ENCODE results near the gene RFX4. TPM values are rescaled to one million over a fixed set of nuclear protein-coding genes. Genes with fewer than 3 reads are reported as not detected.

RFX4 gene
- total and polyA plus RNA-seq, 2 of the 8 experiments (the other 6 are each of a cell fraction or from before 2014, with no cell fraction given), result 0.06 TPM; not detected in 1

GRCh38 chr12:106566771-106567170 lies 16.0 kb upstream of the RFX4 start:
- Histone ChIP-seq H2BK20ac (ENCODE audit: low read length) (no peak overlapping the region), H2BK120ac (replicated peaks; ENCODE audit: low read depth, low read length) (no peak overlapping the region), H3K27me3 (replicated peaks in 1 of 4; ENCODE audit: control insufficient read depth in 3 of 4, extremely low read depth in 1 of 4, insufficient read depth in 3 of 4, low read length in 3 of 4) (no peaks in the 10 kb centered on the region), H3K9me3 (ENCODE audit: insufficient read depth in 2 of 2, low read depth in 1 of 2, low read length in 1 of 2) (no peaks in the 10 kb centered on the region), H3K14ac (ENCODE audit: insufficient read length) (no peak overlapping the region), H3K4me1 (replicated peaks in 1 of 4; ENCODE audit: control insufficient read depth in 3 of 4, insufficient read depth in 4 of 4, low read length in 3 of 4) (no peaks in the 10 kb centered on the region), H2BK5ac (ENCODE audit: low read depth, low read length) (no peak overlapping the region), H3K18ac (ENCODE audit: extremely low read depth, low read length) (no peak overlapping the region), H2BK12ac (ENCODE audit: low read depth, low read length) (no peak overlapping the region), H4K5ac (ENCODE audit: insufficient read length, low read depth, low read length) (no peak overlapping the region), H4K20me1 (replicated peaks in 1 of 2; ENCODE audit: control insufficient read depth in 1 of 2, insufficient read depth in 2 of 2, low read length in 2 of 2) (no peaks in the 10 kb centered on the region), H3K4me2 (ENCODE audit: insufficient read depth in 1 of 2, low read depth in 2 of 2, low read length in 2 of 2) (no peak overlapping the region), H4K91ac (replicated peaks; ENCODE audit: insufficient read length, low read length) (no peak overlapping the region), H3K27ac (ENCODE audit: low read depth, low read length) (no peak overlapping the region), H3K23me2 (ENCODE audit: low read depth, low read length) (no peaks in the 10 kb centered on the region), H3K4me3 (ENCODE audit: extremely low read depth in 1 of 4, insufficient read depth in 2 of 4, low read depth in 3 of 4, low read length in 4 of 4) (no peak overlapping the region), H3K23ac (ENCODE audit: insufficient read length) (no peak overlapping the region), H2AK5ac (ENCODE audit: low read depth, low read length) (no peak overlapping the region), H3K56ac (replicated peaks; ENCODE audit: insufficient read length, low read depth, low read length) (no peak overlapping the region), H2BK15ac (ENCODE audit: low read length) (no peak overlapping the region), H3K79me2 (ENCODE audit: control insufficient read depth in 1 of 2, insufficient read depth in 2 of 2, low read length in 2 of 2) (no peaks in the 10 kb centered on the region), H4K8ac (ENCODE audit: extremely low read depth, insufficient read depth, low read length) (no peak overlapping the region), H3K4ac (replicated peaks; ENCODE audit: insufficient read length, low read depth, low read length) (no peak overlapping the region), H3K36me3 (ENCODE audit: control insufficient read depth in 2 of 4, insufficient read depth in 4 of 4, low read length in 3 of 4) (no peaks in the 10 kb centered on the region), H2AFZ (ENCODE audit: low read length) (no peak overlapping the region), H3K79me1 (ENCODE audit: low read depth, low read length) (no peaks in the 10 kb centered on the region), H3K9ac (replicated peaks in 1 of 4; ENCODE audit: extremely low read depth in 1 of 4, low read depth in 3 of 4, low read length in 3 of 4) (no peak overlapping the region)
- CTCF ChIA-PET (ENCODE audit: partially characterized antibody), result no interaction called here
- POLR2A ChIA-PET (ENCODE audit: partially characterized antibody), result no interaction called here
- no peak for DNase-seq (ENCODE audit: low read depth in 1 of 2, low spot score in 2 of 2)
- no peak for FAIRE-seq
- 80% methylated on average over 3 of the region's 3 CpGs; no CpG with 5 or more reads in 1 of the 2 experiments for WGBS, 2 experiments (ENCODE audit: extremely low coverage in 1 of 2, insufficient coverage in 1 of 2, insufficient read length in 1 of 2, insufficient replicate concordance in 2 of 2, low coverage in 1 of 2, low lambda C conversion rate in 2 of 2, missing lambda C conversion rate in 1 of 2)
- TF ChIP-seq TCF12 (IDR thresholded peaks at IDR 0.05; ENCODE audit: low read depth, low read length) (no peak), GTF2F1 (IDR thresholded peaks at IDR 0.05; ENCODE audit: borderline replicate concordance, low read depth, low read length) (no peak), MAX (IDR thresholded peaks at IDR 0.05) (no peak), CHD2 (IDR thresholded peaks at IDR 0.05; ENCODE audit: low read length) (no peak), POLR2AphosphoS5 (IDR thresholded peaks at IDR 0.05; ENCODE audit: low read depth, low read length) (no peak), KDM5A (IDR thresholded peaks at IDR 0.05; ENCODE audit: low read length) (no peak), HDAC6 (IDR thresholded peaks at IDR 0.05; ENCODE audit: low read depth, low read length) (no peak), POU5F1 (IDR thresholded peaks at IDR 0.05; ENCODE audit: low read depth, low read length) (no peak), KDM4A (IDR thresholded peaks at IDR 0.05; ENCODE audit: low read depth, low read length, severe bottlenecking) (no peak)
